GDM1 (cell line): ENCODE data around the gene KLHL17.

Experiments used
- DNase-seq: peaks from one replicate; lab custom pipeline; 2025; lab: John Stamatoyannopoulos, UW

The KLHL17 gene

DNA sequence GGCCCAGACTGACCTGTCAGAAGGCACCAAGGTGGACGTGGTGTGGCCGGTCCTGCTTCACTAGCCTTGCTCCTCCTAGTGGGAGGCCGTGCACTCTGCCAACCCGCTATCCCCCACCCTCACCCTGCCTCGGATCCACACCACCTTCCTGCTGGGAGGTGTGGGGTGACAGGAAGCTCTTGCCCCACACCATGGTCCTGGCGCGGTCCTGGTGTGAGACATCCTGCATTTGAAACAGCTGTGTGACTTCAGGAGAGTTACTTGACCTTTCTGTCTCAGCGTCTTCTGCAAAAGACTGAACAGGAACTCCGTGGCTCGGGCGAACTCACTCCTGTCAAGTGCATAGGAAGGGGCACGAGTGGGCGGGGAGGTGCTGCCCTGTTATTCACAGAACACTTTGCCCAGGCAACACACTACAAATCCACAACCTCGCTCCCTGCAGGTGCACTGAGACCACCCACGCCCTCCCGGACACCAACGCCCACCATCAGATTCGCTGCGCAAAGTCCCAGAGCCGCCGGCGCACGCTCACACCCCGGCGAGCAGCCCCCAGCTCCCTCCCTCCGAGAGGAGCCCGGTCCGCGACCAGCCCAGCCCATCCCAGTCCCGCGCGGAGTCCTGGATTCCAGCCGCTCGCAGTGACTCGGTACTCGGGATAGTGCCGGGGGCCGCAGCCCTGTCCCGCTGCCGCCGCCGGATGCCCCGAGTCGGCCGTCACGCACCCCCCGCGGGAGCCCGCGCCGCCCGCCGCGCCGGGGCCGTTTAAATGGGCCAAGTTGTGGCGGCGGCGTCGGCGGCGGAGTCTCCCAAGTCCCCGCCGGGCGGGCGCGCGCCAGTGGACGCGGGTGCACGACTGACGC lies 37.0 kb upstream of the KLHL17 start, which contains the start of gene SAMD11:
SAMD11 (plus strand) TSS at position 793 of the 860 bp plus-strand sequence. CDS start 509 bp downstream, outside the sequence.
- DNase-seq, result peak; percentile 71

DNA sequence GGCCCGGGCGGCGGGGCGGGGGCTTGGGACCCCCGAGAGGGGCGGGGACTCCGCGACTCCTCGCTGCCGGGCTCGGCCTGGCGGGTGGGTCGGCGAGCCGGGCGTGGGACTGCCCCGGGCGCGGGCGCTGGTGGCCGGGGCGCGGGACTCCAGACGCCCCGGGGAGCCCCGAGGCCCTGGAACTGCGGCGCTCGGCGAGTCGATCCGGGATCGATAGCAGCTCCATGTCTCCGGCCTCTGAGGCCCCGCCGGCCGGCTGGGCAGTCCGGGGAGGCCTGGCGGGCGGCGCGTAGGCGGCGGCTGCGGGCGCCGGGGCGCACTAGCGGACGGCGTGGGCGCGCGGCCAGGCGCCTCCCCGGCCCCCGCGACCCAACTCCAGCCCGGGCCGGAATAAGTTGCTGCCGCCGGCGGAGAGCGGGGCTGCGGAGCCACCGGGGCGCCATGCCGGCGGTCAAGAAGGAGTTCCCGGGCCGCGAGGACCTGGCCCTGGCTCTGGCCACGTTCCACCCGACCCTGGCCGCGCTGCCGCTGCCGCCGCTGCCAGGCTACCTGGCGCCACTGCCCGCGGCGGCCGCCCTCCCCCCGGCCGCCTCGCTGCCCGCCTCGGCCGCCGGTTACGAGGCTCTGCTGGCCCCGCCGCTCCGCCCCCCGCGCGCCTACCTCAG lies 36.3 kb upstream of the KLHL17 start:
- no peak for DNase-seq

DNA sequence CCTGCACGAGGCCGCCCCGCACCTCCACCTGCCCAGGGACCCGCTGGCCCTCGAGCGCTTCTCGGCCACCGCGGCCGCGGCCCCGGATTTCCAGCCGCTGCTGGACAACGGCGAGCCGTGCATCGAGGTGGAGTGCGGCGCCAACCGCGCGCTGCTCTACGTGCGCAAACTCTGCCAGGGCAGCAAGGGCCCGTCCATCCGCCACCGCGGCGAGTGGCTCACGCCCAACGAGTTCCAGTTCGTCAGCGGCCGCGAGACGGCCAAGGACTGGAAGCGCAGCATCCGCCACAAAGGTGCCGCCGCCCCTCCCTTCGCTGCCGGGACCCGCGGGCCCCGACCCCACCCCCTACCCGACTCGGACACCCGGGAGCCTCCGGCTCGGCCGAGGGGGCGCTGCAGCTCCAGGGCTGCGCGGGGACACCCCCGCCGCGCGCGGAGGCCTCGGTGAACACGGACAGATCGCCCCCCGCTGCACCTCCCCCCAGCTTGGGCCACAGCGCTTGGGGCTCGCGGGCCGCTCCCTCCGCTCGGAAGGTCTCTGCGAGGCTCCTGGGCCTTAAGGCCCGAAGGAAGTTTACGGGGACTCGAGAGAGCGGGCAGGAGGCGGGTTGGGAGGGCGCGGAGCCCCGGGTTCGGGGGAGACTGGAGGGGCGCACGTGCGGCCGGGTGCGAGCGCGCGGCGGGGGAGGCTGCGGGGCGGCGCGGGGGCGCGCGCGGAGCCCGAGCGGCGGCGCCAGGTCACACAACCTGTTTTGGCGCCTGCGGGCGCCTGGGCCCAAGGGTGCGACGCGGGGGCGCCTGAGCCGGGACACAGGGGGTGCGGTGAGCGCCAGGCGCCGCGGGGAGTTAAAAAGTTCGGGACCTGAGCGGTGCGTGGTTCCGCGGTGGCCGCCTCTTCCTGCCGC lies 35.5 kb upstream of the KLHL17 start:
- DNase-seq, result no peak

GRCh38 chr1:925561-926421 lies 34.6 kb upstream of the KLHL17 start:
- no peak for DNase-seq

DNA sequence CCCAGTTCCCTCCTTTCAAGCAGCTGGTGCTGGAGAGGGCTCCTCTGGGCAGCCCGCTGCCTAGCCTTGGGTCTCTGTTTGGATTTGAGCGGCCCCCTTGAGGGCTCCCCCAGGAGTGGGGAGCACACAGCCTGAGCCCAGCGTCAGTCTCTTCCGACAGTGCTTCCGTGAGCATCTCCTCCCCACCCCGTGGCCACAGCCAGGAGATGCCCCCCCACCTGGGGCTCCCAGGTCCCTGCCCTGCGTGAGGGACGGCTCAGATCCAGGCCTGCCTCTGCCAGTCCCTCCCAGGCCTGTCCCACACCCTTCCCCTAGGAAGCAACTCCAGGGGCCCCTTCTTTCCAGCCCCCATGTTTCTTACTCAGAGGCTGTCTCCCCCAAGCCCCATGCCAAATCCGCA lies 33.1 kb upstream of the KLHL17 start:
- DNase-seq, result no peak

GRCh38 chr1:927748-928147 lies 32.6 kb upstream of the KLHL17 start:
- DNase-seq, result no peak

DNA sequence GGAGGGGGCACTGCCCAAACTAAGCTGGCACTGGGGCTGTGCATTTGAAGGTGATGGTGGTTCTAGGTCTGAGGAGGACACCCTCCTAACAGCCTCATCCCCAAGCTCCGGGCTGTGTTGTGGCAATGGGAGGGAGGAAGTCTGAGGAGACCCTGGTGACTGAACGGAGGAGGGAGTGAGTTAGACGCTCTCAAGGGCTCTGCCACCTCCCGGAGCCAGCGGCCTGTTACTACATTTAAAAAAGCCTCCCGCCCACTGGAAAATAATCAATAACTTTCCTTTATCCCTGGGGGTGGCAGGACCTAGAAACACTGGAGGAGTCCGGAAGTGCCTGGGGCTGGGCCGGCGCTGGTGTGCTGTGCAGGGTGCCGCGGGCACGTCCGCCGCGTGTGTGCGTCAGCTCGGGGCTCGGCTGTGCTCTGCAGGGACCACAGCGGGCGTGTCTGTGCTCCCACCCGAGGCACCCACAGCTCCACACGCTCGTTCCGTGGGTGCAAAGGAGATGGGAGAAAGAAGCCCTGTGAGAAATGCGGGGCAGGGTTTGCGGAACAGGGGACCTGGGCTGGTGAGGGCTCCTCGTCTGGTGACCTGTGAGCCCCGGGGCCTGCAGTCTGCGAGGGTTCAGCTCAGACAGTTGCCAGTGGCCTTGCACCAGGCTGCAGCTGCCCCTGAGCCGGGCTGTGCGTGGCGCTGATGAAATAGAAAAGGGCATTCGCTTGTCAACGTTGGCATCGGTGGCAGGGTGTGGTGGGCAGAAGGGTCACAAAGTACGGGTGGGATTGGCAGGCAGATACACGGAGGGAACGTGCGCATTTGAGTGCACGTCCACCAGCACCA lies 31.3 kb upstream of the KLHL17 start:
- DNase-seq, result no peak

DNA sequence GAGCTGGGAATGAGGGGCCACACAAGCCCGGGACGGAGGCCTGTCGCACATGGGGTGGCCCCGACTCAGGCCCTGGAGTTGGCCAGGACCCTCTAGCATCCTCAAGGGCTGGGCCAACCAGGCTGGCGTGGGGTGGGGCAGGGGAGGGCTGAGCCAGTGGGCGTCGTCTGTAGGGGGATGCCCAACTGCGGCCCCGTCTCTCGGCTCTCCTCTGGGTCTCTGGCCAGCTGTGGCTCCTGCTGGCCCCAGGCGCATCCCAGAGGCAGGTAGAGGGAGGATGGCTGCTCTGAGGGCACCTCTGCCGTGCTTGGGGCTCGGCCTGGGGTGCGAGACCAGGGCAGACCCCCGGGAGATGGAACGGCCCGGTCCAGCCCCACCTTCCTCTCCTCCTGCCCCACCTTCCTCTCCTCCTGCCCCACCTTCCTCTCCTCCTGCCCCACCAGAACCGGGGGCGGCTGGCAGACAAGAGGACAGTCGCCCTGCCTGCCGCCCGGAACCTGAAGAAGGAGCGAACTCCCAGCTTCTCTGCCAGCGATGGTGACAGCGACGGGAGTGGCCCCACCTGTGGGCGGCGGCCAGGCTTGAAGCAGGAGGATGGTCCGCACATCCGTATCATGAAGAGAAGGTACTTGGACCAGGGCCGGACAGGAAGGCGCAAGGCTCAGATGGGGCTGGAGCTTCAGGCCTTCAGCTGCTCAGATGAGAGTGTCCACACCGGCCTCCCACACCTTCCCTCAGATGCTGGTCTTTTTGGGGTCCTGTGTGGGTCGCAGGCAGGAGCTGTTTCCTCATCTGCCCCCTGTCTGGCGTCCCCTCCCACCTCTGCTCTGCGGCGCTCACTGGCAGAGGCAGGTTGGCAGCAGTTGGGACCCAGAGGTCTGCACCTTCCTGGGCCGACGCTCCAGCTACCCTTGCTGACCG lies 30.4 kb upstream of the KLHL17 start:
- DNase-seq, result no peak

GRCh38 chr1:930633-931138 lies 29.7 kb upstream of the KLHL17 start:
- no peak for DNase-seq

DNA sequence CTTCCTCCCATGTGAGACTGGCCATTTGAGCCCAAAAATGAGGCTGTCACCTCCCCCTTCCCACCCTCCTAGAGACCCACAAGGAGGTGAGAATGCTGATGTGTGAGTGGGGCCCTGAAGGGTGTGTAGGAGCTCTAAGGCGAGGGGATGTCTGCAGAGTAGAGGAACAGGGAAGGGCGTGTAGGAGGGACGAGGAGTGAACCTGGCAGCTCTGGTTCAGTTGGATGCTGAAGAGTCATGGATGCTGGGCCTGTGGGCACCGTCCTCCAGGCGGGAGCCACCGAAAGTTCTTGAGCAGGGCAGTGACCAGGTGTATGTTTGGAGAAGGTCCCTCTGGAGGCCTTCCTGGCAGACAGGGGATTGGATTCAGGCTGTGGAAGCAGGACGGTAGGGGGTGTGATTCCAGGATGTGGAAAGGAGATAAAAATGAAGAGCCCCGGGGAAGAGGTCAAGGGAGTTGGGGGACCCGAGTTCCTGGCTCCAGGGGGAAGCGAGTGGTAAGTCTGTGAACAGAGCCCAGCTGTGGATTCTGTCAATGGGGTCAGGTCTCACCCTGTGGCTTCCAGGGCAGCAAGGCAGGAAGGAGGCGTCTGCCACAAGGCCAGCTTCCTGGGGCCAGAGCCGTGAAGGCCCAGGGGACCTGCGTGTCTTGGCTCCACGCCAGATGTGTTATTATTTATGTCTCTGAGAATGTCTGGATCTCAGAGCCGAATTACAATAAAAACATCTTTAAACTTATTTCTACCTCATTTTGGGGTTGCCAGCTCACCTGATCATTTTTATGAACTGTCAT lies 28.8 kb upstream of the KLHL17 start:
- no peak for DNase-seq

GRCh38 chr1:932173-932510 lies 28.2 kb upstream of the KLHL17 start:
- no peak for DNase-seq

DNA sequence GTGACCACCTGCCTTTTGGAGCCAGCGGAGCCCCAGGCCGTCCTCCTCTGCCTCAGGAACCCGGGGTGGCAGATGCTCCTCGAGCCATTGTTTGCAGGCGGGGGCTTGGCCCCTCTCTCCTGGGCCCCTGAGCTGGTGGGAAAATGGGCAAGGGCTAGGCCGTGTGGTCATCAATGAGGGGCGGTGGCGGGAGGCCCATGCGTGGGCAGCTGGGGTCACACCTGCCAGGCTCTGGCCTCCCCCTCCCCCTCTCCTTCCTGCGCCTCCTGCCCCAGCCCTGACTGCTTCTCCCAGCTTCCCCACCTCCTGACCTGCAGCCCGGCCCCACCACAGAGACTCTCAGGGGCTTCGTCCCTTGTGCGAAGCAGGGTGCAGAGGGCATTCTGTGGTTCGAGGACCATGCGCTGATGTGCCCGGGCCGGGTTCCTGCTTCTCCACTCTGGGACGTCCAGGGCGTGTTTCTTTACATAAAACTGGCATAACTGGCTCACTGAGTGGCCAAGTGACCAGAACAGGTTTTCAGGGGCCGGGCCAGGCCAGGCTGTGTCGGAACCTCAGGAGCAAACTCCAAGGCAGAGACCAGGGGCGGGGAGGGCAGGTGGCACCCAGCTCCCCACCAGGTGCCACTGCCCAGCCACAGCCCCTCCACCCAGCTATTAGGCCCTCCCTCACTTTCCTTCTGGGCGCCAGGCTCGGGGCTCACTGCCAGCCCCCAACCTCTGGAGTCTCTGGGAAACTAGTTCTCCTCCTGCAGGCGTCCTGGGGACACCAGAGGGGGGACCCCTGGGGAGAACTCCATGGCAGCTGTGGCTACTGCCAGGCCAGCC lies 27.4 kb upstream of the KLHL17 start:
- no peak for DNase-seq

- DNase-seq, result no peak
Observed at GRCh38 chr1:933603-933940, 26.8 kb upstream of the KLHL17 start.

GRCh38 chr1:934991-935750 lies 25.2 kb upstream of the KLHL17 start:
- DNase-seq, result no peak

- DNase-seq, result no peak
Observed at GRCh38 chr1:935751-936231, 24.6 kb upstream of the KLHL17 start.

DNA sequence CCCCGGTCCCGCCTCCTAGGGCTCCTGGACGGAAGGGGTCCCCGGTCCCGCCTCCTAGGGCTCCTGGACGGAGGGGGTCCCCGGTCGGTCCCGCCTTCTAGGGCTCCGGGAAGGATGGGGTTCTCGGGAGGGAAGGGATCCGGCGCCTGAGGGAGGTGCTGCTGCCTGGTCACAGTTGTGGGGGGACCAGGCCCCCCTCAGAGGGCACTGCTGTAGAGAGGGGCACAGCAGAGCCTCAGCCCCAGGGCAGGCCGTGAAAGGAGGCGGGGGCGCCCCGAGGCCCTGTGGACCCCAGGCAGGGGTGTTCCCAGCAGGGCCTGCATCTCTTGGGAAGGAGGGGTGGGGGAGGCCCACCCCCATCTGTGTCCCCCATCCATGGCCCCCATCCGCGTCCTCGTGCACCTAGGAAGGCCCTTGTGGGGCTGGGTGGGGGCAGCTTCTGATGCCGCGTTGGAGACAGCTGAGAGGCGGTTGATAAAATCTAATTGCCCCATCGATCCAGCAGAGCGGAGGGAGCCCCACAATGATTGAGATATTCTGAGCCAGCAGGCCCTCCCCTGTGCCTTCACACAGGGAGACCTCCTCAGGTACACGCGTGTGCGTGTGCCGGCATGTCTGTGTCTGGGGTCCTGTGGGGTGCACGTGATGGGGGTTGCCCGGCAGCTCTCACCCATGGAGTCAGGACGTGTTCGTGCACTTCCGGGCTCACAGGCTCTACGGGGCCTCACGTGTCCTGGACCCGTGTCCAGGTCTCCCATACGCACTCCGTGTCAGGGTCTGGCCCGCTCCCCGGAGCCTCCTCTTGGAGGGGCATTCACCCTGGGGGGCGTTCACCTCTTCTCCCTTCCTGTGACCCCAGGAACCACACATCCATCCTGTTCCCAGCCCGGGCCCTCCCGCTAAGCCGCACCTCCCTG lies 23.8 kb upstream of the KLHL17 start:
- DNase-seq, result no peak
